GM21619 (cell line): ENCODE measurements around the gene HINT2.

Source experiments
- ATAC-seq: cut with Tn5 transposase; IDR thresholded peaks from one replicate; pipeline ENCODE4 v1.9.1; 2021; ENCODE audit not compliant: unreplicated experiment

Gene HINT2

DNA sequence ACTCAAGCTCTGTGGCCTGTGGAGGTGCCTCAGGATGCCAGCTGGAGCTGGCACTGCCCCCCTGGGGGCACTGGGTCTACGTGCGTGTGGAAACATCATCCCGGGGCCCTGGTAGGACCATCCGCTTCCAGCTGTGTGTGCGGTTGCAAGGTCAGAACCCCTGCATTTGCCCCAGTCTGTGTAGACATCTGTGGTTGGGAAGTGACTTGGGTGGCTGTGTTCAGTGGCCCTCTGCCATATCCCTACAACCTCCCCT is 26.7 kb upstream of the HINT2 start:
- ATAC-seq, result no peak

DNA sequence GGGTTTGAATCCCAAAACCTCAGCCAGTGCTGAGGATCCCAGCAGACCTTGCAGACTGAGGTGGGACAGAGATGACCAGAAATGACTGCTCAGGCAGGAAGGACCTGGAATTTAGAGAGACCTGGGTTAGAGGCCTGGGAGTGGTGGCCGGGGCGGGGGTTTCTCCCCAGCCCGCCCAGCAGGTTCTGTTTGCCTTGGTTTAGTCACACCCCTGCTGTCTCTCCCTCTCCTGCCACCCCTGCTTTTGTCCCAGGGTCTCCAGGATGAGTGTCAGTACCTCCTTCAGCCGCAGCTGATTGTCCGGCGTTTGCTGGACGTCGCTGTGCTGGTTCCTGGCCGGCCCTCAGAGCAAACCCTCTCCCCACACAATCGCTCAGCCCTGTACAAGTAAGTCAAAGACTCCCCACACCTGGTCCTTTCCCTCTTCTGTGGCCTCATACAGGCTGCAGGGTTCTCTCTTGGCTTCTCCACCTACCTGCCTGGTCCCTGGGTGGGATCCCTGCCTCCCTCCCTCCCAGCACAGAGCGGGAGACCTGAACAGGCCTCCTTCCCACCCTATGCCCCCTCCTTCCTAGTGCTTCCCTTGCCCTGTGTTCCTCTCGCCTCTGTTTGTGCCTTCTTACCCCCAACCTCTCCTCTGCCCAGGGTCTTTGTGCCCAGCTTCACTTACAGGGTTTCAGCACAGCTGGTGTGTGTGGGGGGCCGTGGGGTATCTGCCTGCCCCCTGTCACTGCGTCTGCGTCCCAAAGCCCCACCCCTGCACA is 26.2 kb upstream of the HINT2 start:
- no peak for ATAC-seq

DNA sequence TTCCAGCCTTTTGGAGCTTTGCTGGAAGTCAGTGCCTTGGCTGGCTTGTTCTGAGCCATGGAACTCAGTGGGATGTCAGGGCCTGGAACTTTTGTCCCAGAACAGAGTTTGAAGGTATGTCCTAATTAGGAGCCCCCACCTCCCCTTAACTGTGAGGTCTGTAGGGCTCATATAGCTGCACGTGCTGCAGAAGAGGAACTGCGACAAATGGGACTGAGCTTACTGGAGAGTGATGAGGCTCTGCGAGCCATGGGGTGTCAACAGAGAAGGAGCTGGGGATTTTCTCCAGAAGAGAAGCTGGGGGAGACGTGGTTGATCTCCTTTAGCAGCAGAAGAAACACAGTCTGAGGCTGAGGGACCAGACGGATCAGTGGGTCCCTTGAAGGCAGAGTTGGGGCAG is 25.1 kb upstream of the HINT2 start:
- ATAC-seq, result no peak

DNA sequence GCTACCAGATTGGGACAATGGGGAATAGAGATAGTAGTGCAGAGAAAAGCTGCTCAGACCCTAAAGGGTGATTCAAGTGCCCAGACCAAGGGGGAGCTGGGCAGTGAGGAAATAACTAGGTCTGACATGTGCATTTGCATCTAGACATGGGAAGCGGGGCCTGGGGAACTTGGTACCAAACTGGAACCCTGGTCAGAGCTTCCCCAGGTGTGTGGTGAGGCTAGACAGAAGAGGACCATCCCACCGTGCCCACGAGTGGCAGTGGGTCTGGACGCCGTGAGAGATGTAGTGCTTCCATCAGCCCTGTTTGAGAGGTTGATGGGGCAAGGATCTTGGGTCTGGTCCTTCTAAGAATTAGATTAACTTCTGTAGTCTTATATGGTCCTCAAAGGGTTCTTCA is 21.8 kb upstream of the HINT2 start:
- no peak for ATAC-seq

DNA sequence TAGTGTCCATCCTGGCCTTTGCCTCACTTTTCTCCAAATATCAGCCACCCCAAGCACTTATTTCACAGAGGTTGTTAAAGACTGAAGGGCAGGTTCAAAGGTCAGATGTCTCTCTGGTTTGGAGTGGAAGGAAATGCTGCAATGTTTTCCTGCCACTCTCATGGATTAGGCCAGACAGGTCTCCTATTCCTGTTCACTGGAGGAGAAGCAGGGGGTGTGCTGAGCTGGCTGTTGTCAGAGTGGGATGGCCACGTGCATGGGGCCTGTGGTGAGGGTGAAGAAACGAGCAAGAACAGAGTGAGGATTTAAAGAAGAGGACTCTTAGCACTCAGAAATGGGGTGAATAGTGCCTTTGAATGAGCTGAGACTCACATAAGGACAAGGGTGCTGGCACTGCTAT is 20.9 kb upstream of the HINT2 start:
- no peak for ATAC-seq

DNA sequence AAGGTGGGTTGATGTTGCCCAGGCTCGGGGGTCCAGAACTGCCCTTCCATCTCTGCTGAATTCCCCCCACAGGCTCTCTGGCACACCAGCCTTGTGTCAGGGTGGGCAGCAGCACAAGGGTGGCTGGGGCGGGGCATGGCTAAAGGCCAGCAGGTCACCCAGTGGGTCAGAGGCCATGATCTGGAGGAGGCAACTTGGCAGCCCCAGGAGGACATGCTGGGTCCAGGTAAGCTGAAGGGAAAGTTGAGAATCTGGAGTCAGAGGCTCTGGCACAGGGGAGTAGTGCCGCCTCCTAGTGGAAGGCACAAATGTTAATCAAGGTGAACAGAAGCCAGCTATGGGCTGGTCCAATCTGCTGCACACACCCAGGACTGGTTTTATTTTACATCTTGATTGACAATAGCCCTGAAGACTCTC is 20.4 kb upstream of the HINT2 start:
- ATAC-seq, result no peak

DNA sequence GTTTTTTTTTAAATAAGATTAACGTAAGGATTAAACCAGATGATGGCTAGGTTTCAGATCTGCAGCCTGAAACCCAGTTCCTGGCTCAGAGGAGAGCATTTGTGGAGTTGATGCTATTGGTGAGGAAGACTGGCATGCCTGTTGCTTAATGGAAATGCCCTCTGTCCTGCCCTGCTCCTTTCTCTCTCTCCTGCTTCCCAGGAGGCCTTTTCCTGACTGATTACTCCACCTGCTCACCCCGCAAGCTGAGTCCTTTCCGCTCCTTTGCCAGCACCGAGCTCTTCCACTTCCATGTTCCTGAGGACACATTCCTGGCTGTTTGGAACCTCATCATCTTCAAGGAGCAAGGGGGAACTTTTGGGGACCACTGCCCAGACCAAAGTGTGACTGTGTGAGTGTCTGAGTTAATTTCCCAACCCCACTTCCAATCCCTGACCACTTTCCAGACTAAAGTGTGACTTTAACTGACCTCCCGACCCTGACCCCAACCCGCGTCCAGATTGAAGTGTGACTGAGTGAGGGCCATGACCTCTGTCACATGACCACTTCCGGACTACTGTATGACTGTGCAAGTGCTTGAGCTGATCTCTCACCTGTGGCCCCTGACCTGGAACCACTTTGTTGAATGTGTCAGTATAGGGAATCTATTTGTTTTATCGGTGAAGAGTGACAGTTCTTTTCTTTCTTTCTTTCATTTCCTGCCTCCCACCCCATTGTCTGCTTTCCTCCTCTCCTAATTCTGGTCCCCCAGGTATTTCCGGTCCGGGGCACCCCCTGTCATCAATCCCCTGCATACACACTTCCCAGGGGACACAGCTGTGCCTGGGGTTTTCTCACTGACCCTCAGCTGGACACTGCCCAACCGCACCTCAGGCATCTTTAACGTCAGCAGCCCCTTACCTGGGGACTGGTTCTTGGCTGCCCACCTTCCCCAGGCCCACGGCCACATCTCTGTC is 19.7 kb upstream of the HINT2 start:
- ATAC-seq, result no peak

DNA sequence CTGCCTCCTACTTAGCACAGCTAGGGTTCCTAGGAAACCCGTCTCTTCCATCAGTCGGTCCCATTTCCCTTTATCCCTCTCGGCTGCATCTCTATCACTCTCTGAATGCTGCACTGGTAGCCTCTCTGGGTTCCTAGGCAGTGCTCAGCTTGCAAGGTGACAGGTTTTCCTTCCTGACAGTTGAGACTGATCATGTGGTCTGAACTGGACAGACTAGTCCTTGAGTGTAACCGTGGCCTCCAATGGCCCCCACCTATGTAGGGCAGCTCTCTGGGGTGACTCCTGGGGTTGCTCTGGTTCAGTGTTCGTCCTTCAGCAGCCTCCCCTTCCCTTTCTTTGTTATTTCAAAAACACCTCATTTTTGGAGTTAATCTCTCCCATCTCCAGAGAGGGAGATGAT is 18.0 kb upstream of the HINT2 start:
- ATAC-seq, result no peak

DNA sequence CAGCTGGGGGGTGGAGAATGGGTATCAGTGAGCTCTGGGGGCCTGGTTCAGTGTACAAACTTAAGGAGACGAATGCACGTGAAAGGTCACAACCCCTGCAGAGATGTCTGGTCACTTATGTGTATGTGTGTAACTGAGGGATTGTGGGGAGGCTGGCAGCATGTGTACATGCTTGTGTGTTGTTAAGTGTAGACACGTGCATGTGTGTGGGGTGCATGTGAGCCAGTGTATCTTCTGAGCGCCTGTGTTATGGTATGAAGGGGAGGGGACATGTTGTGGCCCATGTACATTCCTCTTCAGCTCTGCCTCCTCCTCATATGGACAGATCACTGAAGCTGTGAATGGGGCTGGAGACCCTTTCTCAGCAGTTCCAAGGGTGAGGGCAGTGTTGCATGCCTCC is 16.2 kb upstream of the HINT2 start:
- no peak for ATAC-seq

DNA sequence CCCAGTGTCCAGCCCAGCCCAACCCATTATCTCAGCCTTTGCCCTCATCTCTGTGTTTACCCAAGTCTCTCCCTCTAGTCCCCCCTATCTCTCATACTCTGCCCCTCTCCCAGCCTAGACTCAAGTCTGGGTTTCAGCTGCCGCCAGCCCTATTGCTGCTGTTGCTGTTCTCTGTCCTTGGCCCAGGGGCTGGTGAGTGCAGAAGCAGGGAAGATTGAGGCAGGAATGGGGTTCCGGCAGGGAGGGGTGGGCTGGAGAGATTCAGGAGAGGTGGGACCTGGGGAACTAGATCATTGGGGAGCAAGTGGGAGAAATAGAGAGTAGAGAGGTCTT is 14.9 kb upstream of the HINT2 start:
- no peak for ATAC-seq

DNA sequence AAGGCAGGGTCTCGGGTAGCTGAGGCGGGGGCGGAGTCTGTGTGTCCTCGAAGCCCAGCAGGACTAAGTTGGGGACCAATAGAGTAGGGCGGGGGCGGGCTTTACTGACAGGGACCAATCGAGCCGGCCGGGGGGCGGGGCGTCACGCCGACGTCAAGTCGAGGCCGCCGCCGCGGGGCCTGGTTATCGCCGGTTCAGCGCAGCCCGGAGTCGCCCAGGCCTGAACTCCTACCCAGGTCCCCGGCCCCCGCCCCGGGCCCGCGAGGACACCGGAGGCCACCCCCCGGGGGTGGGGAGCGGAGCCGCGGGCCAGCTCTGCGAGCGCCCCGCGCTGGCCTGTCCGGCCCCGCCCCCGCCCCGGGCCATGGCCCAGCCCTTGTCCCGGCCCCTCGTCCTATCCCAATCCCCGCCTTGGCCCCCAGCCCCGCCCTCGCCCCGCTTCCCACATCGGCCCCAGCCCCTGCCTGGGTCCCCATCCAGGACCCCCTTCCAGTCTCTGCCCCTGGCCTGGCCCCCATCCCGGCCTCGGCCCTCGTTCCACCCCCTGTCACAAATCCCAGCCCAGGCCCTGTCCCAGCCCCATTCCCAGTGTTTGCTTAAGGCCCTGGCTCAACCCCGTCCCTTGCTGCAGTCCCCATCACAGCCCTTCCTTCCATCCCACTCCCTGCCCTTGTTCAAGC is 14.4 kb upstream of the HINT2 start, which contains the start of gene TMEM8B:
TMEM8B (plus strand) TSS at position 145 of the 680 bp plus-strand sequence; CDS start at position 365, 220 bp downstream.
- ATAC-seq, result peak; percentile 69

DNA sequence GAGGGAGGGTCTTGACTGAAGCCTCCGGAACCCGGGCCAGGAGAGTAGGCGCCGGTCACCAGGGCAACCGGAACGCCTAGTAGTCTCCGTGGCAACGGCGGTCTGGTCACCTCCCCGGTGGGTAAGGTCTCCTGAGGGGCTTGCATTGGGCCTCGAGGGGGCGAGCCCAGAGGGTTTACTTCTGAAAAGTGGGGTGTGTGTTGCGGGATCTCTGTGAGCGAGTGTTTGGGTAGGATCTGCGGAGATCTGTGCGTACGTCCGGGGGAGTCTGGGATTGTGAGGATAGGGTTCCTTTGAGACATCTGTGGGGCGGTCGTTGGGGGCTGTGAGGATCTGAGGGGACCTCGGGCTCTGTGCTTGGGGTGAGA is 13.9 kb upstream of the HINT2 start, which contains the start of gene FAM221B:
FAM221B (minus strand) TSS at position 17 of the 368 bp plus-strand sequence. CDS start 2,571 bp downstream, outside the sequence.
- no peak for ATAC-seq

DNA sequence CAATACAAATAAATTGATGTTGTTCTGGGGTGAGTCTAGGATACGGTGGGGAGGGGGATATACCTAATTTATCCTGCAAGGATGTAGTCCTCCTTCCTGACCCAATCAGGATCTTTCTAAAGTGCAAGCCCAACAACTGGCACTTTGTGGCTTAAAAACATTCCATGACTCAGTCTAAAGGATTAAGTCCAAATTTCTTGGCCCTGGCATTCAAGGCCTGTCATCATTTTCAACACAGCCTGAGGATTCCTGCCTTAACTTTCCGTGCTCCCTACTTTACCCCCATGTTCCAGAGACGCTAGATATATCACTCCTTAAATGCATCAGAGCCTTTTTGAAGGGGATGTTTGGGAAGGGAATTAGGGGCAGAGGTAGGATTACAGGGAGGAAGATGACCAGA is 12.6 kb upstream of the HINT2 start:
- no peak for ATAC-seq

DNA sequence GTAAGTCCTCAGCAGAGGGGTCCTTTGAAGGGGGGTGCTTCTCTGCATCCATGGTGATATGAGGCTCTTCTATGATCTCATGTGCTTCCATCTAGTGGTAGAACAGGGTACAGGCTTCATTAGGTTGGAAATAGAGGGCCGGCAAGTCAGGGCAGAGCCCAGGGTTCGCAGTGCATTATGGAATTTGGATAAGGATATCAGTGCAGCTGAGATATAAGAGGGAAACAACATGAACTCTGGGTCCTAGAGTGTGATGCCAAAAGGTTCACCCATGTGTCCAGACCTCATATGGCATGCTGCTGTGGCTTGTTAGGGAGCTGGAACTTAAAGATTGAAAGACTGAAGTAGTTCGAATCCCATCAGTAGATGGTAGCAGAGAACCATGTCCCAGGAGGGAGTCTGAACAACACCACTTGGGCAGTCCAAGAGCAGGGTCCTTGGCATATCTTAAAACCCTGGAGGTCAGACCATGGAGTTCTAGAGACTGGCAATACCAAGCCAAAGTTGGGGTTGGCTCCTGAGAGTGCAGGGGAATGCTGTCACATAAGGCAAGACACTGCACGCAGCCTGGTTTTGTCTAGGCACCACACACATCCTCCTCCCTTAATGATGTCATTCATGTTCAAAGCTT is 11.3 kb upstream of the HINT2 start:
- no peak for ATAC-seq

DNA sequence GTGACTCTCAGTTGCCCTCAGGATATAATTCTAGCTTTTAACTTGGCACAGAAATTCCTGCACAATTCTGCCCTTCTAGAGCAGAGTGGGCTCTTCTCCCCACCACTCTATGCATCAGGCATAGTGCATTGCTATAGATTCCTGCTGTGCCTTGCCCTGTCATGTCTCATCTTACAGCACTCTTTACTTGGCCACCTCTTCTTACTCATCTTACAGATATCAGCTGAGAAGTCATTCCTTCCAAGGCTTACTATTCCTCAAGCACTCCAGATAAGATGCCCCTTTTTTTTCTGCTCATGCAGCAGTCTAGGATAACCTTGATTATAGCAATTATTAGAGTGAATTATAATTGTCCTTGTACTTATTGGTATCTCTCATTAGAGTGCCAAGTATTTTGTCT is 8.1 kb upstream of the HINT2 start:
- ATAC-seq, result no peak

DNA sequence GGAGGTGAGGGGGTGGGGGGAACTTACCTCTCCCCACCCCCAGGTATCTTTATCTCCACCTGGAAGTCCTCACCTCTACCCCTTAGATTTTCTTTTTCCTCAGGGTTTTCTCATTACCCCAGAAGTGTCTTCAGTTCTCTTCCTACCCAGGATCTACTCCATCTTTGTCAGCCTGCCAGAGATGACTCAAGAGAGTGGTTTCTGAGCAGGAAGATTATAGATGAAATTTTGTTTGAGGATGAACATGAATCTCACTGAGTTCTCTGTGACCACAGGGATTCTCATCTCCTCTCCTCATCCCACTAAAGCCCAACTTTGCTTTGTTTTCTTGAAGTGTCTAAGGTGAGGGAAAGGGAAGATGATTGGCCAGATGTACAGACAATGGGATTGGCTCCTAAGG is 5.2 kb upstream of the HINT2 start:
- no peak for ATAC-seq

DNA sequence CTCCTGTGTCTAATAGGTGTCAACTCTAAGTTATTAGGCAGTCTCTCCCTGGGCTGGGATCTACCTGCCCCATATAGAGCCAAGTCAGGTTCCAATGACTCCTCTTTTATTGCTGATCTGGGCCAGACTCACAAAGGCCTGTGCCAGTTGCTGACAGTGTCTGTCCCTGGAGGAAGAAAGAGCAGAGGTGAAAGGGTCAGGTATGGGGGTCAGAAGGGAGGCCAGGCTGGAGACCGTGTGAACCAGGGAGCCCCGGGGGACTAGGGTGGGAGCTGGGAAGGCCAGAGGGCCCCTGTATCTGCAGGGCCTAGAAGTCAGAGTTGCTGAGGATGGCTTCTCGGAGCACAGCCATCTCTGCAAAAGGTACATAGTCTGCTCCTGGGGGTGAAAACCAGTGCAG is 3.5 kb upstream of the HINT2 start:
- no peak for ATAC-seq

DNA sequence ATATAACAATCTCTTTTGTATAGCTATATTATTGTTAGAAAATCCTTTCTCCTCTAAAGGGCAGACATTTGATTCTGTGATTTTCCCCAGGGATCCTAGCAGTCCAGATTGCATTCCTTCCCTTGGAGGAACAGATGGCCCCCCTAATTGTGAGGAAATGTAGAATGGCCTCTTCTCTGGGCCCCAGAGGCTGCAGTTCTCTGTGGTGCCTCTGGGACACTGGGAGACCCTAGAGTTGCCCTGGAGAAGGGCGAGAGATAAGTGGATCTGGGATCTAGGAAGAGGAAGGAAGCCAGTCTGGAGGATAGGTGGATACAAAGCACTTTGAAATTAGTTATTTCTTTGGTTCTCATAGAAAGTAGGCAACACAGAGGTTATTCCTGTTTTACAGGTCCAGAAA is 1.9 kb upstream of the HINT2 start:
- no peak for ATAC-seq

DNA sequence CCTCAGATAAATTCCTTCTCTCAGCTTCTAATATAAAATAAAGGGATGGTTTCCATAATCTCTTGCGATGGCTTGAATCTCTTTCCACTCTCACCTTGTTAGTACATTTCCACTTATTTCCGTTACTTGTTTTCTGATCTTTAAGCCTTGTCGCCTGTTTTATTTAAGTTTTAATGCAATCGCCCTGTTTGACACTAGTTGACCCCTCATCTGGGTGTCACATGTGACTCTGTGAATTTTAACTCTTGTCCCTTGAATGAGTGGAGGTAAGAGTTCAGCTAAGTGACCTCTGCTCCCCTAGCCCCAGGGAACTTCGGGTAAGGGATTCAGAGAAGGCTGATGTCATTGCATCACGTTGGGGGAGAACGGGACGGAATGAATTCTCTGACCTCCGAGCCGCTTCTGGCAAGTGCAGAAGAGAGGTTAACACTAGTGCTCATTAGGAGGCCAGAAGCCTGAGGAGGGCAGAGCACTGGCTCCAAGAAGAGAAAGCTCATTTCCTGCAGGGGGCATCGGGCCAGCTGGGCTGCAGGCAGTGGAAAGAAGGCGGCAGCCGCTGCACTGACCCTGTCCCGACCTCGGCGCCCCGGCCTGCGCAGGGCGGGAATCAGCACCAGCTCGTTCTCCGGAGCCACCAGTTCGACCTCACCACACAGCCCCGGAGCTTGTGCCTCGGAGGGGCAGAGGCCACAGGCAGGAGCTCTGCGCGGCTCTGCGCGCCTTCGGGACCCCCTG is 569 bp downstream of the HINT2 start:
- ATAC-seq, result peak; percentile 26

DNA sequence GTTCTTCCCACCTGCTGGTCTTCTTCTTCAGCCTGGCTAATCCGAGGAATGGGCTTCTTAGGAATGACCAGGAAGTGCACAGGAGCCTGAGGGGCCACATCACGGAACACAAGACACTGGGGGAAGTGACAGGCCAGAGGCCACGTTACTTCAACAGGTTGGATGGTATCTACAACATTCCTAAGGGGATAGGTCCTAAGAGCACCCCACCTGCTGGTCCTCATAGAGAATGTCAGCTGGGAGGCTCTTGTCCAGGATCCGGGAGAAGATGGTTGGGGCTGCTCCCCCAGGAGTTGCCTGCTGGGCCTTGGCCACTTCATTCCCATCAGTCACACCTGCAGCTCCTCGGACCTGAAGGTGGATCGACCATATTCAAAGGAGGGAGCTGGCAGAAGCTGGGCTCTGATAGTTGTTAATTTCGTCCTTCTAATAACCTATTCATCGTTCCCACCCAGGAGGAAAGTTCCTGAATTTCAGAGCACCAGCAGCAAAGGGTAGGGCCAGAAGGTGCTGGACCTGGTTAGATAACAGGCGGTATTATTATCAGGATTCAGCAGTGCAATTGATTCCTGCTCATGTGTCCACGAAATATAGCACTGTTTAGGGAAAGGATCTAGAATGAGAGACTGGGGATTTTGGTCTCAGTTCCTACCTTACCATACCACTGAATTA is 1.3 kb downstream of the HINT2 start:
- no peak for ATAC-seq
